HG03354 (cell line): ENCODE data around the gene NUCKS1.
A peak's percentile ranks its signal among the peaks of the same experiment; 100 is the strongest.

ENCODE experiments used
- ATAC-seq: cut with Tn5 transposase; IDR thresholded peaks from one replicate; pipeline ENCODE4 v1.9.1; 2021; ENCODE audit warnings: mild to moderate bottlenecking; ENCODE audit not compliant: unreplicated experiment, poor library complexity, severe bottlenecking

NUCKS1 gene

DNA sequence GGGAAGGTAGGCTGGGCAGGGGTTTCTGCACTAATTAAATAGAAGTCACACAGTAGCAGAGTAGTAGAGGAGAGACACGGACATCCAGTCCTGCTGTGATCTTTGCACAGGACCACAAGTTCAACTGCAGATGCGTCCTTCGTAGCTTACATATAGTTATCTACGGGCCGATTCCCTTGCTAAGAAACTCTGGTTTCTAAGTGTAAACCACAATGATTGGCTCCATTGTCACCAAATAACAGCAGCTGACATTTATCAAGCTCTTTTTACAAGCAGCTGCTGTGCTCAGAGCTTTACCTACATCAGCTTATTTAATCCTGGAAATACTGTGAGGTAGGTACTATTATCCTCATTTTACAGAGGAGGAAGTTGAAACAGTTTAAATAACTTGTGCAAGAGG, 72.8 kb downstream of the NUCKS1 start:
- no peak for ATAC-seq

GRCh38 chr1:205676597-205676996, 73.4 kb downstream of the NUCKS1 start:
- no peak for ATAC-seq

- no peak for ATAC-seq
Measured at GRCh38 chr1:205676002-205676401, 74.0 kb downstream of the NUCKS1 start.

DNA sequence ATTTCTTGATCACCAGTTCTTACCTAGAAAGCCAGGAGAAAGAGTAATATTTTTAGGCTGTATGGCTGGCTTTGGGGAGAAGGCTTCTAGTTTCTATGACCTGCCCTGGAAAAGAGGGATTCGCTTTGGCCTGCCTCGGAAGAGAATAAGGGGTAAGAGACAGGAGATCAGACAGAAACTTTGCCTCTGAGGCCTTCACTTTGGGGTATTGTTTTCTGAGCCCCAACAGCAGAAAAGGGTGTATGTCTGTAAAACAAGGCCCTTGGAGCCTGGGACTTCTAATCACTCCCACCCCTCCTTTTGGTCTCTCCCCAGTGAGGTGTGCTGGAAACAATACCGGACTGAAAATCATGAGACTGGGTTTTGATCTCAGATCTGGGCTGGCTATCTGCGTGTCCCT, 74.7 kb downstream of the NUCKS1 start:
- no peak for ATAC-seq

GRCh38 chr1:205672970-205673369, 77.0 kb downstream of the NUCKS1 start:
- ATAC-seq, result no peak

DNA sequence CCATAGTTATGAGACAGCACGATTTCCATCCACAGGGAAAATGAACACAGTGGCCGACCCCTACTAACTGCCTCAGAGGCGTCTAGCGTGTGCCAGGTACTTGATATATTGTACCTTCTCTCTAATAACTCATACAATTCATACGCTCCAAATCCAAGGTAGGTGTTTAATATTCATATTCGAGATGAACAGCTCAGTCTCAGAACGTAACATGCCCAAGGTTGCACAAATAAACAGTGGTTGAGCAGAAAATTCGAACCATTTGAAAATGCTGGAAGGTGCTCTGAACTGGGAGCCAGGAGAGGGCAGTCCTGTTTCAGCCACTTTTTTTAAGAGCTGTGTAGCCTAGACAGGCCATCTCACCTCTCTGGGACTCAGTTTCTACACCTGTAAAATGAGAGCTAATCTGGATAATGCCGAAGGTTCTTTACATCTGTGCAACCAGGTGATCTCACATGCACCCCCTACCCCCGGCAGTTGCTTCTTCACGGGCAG, 77.5 kb downstream of the NUCKS1 start:
- ATAC-seq, result no peak

DNA sequence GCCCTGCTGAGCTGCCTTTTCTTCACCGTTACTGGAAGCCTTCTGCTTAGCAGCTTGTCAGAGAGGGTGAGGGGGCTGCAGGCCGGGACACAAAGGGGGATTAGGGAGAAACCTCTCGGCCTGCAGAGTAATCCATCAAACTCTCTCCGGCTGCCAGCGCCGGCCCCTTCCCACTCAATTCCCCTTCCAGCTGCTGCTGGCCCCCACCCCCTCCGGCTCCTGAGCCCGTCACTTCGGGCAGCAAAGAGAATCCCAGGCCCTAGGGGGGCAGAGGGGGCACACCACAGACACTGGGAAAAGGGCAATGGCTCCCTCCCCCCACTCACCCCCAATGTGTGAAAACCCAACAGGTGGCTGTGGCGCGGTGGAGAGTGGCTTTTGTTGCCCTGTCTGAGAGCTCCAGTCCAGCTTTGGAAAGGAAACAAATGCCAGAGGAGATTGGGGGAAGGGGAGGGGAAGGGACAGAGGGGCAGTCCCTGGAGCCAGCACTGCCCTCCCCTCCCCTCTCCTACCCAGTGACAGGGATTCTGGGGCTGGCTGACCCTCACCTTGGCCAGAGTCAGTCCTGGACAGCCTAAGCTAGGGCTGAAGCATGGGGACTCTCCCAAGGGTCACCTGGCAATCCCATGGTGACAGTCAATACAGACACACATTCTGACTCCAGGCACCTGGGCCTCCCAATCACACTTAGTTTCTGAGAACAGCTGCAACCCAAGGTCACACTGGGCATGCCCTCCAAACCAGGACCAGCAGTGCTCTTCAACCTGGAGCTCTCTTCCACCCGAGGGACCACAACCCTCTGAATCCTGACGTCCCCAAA, 79.2 kb downstream of the NUCKS1 start:
- no peak for ATAC-seq

- no peak for ATAC-seq
Measured at GRCh38 chr1:205670150-205670446, 79.9 kb downstream of the NUCKS1 start.

DNA sequence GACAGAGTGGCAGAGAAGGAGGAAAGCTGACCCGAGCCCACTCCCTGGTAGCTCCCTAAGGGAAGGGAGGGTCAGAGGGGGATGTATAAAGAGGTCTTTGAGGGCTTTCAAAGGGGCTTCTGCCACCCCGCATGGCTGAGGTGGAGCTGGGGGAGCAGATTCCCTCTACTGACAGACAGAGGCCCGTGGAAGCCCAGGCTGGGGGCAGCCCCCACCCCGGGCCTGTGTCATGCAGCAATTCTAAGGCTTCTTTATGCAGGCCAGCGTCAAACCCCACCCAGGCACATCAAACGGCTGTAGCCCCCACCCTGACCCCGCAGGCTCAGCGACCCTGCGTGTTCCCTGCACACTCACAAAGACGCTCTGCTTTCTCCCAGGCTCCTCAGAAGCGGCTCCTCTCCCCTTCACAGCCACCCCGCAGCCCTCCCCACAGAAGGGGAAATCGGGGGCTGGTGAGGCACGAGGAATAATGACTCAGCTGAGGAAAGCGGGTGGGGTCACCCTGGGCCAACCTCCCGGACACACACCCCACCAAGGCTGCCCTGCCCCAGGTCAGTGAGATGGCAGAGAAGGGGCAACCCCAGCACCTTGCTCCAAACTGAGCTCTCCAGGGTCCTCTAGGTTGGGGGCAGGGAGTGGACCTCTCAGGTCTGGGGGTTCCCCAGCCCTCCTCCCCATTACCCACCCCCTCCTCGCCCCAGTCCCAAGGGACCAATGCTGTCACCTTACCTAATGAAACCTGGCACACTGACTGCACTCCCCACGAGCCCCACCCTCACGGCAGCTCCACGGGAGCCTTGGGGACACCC, 80.4 kb downstream of the NUCKS1 start:
- peak; percentile 35 for ATAC-seq

DNA sequence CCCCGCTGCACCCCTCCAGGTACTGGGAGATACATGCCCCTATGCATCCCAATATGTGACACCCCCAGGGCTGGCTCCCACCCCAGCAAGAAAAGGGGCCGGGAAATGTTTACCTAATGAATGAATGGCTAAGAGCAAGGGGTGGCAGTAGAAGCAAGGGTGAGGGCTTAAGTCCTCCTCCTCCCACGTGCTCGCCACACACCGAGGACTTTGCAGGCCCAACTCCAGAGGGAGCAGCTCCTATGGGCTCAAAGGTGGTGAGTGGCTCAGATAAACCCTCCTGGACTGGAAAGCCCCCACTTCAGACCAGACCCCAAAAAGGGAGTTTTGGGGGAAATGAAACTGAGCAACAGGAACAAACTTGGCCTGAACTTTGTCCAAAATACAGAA, 81.0 kb downstream of the NUCKS1 start:
- peak; percentile 55 for ATAC-seq

GRCh38 chr1:205667909-205668643, 81.9 kb downstream of the NUCKS1 start:
- ATAC-seq, result no peak

GRCh38 chr1:205666372-205667166, 83.4 kb downstream of the NUCKS1 start:
- no peak for ATAC-seq

DNA sequence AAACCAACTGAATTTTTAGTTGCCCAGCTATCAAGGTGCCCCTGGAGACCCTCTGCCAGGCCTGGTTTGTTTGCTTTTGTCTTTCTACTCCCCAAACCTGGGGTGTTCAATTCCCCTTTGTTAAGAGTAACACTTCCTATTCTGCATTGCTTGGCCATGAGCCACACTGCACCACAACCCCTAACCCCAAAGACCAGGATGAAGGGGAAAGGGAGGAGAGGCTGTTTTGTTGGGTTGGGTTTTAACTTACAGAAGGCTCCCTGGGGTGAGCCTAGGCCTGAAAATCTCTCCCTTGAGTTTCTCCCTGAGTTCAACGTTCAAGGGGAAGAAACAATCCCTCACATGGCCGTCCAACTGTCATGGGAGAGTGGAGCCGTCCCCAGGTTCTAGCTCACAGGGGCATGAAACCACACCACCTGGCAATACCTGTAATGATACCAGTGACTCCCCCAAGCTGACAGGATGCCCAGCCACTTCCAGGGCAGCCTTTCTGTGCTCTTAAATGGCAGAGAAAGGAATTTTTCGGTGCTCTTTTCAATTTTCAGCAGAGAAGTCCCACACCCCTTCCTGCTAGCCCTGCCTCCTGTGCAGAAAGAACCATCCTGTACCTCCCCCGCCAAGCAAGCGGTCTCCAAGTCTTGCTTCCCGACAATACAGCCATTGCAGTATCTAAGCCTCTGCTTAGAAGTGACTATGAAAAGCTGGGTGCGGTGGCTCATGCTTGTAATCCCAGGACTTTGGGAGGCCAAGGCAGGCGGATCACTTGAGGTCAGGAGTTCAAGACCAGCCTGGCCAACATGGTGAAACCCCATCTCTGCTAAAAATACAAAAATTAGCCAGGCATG, 84.6 kb downstream of the NUCKS1 start:
- no peak for ATAC-seq

DNA sequence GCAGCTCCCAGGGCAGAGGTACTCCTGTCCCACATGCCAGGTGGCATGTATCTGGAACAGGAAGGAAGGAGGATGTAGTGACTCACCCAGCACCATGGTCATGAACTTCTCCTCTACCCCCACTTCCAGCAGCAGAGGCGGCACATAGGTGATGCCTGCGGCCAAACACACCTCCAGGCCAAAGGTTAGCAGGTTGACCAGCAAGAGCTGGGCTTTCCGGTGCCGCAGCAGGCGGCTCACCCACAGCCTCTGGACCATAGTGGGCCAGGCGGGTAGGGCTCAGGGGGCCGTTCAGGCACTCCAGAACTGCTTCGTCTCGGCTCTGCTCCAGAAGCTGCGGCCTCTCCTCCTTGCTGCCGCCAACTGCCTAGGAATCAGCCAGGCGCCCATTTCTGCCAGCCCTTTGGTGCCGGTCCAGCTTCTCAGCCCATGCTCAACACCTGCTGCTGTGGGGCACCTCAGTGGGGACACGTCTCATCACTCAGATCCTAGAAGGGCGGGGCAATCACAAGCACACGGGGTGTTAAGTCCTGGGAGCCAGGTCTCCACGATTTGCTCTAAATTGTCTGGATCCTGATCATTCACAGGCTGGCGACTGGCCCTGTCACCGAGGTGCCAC, 85.5 kb downstream of the NUCKS1 start:
- ATAC-seq, result no peak

- ATAC-seq, result no peak
Measured at GRCh38 chr1:205663286-205663936, 86.6 kb downstream of the NUCKS1 start.
